Subcutaneous abdominal adipose tissue (tissue), 5 donors: ENCODE results near the gene TRIM68.

Source experiments
- H3K27ac ChIP-seq: one replicate; pipeline ENCODE4 v1.7.0; 2013; ENCODE audit warnings: low read depth, mild to moderate bottlenecking, inconsistent platforms, low read length, moderate library complexity
- H3K27me3 ChIP-seq, 5 donors: one replicate each; pipeline ENCODE4 v1.7.0; 2013; ENCODE audit warnings: low read length in 5 of 5, inconsistent platforms in 1 of 5; ENCODE audit not compliant: control insufficient read depth in 5 of 5, insufficient read depth in 4 of 5
- H3K36me3 ChIP-seq, 5 donors: one replicate each; pipeline ENCODE4 v1.7.0; 2013; ENCODE audit warnings: low read length in 5 of 5; ENCODE audit not compliant: control insufficient read depth in 5 of 5, insufficient read depth in 5 of 5
- H3K4me1 ChIP-seq, 5 donors: one replicate each; pipeline ENCODE4 v1.7.0; 2013; ENCODE audit warnings: low read length in 5 of 5, mild to moderate bottlenecking in 3 of 5, moderate library complexity in 1 of 5; ENCODE audit not compliant: control insufficient read depth in 5 of 5, insufficient read depth in 5 of 5
- H3K4me3 ChIP-seq, 5 donors: one replicate each; pipeline ENCODE4 v1.7.0; 2013; ENCODE audit warnings: low read length in 5 of 5, low read depth in 1 of 5
- H3K9ac ChIP-seq, 5 donors: one replicate each; pipeline ENCODE4 v1.7.0; 2013; ENCODE audit warnings: low read length in 5 of 5, mild to moderate bottlenecking in 4 of 5, moderate library complexity in 3 of 5
- H3K9me3 ChIP-seq, 5 donors: one replicate each; pipeline ENCODE4 v1.7.0; 2013; ENCODE audit warnings: low read length in 5 of 5; ENCODE audit not compliant: control insufficient read depth in 5 of 5
- donor health status: healthy.
- donor health status: healthy.
- donor health status: healthy.
- donor health status: healthy.
- donor health status: healthy.

TRIM68 gene

GRCh38 chr11:4639931-4640330, 31.9 kb upstream of the TRIM68 start:
- Histone ChIP-seq H3K4me1 (peaks cover 0 to 43% (median 11%) of the 10 kb centered on the region in 5 donors), H3K4me3 (no peak overlapping the region), H3K36me3 (no peaks in the 10 kb centered on the region), H3K27me3 (peaks cover 0 to 8% (median 4%) of the 10 kb centered on the region in 5 donors), H3K27ac (no peak overlapping the region), H3K9me3 (no peaks in the 10 kb centered on the region), H3K9ac (no peak overlapping the region)

DNA sequence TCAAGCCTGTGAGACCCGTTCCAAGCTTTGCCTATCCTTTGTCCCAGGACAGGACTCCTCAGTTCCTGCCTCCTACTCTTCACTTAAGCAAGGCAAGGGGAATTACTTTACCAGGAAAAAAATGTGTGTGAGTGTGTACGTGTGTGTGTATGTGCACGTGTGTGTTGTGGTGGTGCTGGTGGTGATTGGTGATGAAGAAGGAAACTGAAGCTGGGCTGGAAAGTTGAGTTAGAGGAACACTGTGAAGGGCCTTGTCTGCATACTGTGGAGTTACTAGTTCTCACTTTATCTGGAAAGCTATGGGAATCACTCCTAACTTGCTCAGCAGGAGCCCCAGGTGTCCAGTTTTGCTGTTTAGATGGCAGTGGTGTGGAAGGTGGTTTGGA, 29.6 kb upstream of the TRIM68 start:
- H3K4me3 ChIP-seq = peak overlapping the region in 1 of 5 donors; percentile 58
- no peaks in the 10 kb centered on the region for H3K36me3 ChIP-seq
- no peaks in the 10 kb centered on the region for H3K9me3 ChIP-seq
- H3K9ac ChIP-seq = no peak overlapping the region
- no peak overlapping the region for H3K27ac ChIP-seq
- peaks cover 0 to 5% (median 0%) of the 10 kb centered on the region in 5 donors for H3K27me3 ChIP-seq
- peaks cover 0 to 27% (median 10%) of the 10 kb centered on the region in 5 donors for H3K4me1 ChIP-seq

DNA sequence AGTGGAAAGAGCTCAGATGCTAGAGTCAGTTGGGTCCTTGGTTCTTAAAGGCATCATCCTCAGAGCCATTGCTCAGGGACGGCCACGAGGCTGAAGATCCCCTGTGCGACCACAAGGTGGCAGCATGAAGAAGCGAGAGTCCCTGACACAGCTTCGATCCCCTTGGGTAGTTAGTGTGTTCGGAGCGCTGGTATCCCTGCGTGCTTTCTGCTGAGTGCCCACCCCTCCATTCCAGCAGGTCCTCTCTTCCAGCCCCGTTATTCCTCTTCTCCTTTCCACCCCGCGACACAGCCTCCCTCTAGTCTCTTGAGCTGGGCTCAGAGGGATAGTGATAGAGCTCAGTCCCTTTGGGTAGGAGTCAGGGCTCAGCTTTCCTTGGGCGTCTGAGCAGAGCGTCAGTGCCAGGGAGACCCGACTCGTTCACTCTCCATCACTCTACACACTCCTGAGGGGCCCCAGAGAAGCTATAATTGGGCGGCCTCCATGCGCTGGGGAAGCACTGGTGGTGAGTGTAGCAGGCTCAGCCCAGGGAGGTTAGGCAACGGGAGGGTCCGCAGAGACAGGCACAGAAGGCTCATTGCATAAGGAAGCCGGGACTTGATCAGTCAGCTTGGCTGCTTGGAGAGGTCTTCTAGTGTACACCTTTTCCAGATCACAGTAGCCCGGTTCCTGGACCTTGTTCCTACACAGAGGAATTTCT, 29.1 kb upstream of the TRIM68 start, which contains the start of gene OR51D1:
TSS of gene OR51D1 (plus strand) at position 516 of the 700 bp plus-strand sequence. CDS start 2,314 bp downstream, outside the sequence.
- H3K9ac ChIP-seq = peak within 1 kb of the TSS in 1 of 5 donors; percentile 51
- peaks cover 0 to 5% (median 0%) of the 10 kb centered on the region in 5 donors for H3K27me3 ChIP-seq
- H3K27ac ChIP-seq = no peak within 1 kb of the TSS
- H3K4me3 ChIP-seq = peak within 1 kb of the TSS; percentile 54 to 71 (median 58)
- no peaks in the 10 kb centered on the region for H3K36me3 ChIP-seq
- no peaks in the 10 kb centered on the region for H3K9me3 ChIP-seq
- H3K4me1 ChIP-seq = peaks cover 0 to 24% (median 7%) of the 10 kb centered on the region in 5 donors

DNA sequence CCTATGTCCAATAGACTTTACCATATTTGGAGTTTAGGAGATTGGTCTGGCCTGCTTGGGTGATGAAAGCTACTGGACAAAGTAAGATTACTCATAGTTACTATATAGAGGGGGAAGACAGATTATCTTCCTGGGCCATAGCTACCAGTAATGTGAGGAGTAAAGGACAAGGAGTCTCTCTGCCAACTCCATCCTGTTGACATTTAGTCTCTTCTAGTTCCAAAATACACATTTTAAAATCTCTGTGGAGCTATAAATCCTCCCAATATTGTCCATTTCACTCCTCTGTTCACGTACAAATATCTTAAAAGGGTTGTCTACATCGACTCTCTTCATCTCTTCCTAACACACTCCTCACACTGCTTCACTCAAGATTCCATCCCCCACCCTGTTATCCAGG, 28.1 kb upstream of the TRIM68 start:
- no peak overlapping the region for H3K4me3 ChIP-seq
- H3K9ac ChIP-seq = no peak overlapping the region
- peaks cover 0 to 4% (median 0%) of the 10 kb centered on the region in 5 donors for H3K27me3 ChIP-seq
- H3K27ac ChIP-seq = no peak overlapping the region
- no peaks in the 10 kb centered on the region for H3K9me3 ChIP-seq
- no peaks in the 10 kb centered on the region for H3K36me3 ChIP-seq
- peaks cover 0 to 14% (median 7%) of the 10 kb centered on the region in 5 donors for H3K4me1 ChIP-seq

- H3K36me3 ChIP-seq = no peaks in the 10 kb centered on the region
- H3K4me1 ChIP-seq = no peaks in the 10 kb centered on the region
- no peak overlapping the region for H3K27ac ChIP-seq
- no peaks in the 10 kb centered on the region for H3K27me3 ChIP-seq
- no peak overlapping the region for H3K9ac ChIP-seq
- H3K4me3 ChIP-seq = peak overlapping the region in 1 of 5 donors; percentile 12
- H3K9me3 ChIP-seq = peaks cover 6 to 24% (median 11%) of the 10 kb centered on the region in 5 donors
Measured at GRCh38 chr11:4626207-4627099, 18.4 kb upstream of the TRIM68 start.

DNA sequence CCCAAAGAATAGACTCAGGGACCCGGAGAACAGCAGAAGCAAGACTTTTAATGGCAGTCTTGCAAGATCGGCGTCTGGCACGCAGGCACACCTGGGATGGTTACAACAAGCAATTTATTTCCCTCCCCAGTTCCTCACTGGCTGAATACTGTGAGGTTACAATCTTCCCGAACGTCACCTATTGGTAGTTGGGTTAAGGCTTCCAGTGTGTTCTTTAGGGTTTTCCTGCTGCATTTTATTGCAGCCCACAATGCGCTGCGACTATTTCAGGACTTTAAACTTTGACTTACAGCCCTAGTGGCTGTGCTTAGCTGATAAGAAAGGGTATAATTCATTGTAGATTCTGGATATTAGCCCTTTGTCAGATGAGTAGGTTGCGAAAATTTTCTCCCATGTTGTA, 11.5 kb upstream of the TRIM68 start:
- H3K9ac ChIP-seq = no peak overlapping the region
- no peak overlapping the region for H3K27ac ChIP-seq
- H3K4me3 ChIP-seq = no peak overlapping the region
- H3K9me3 ChIP-seq = peaks cover 0 to 8% (median 0%) of the 10 kb centered on the region in 5 donors
- no peaks in the 10 kb centered on the region for H3K4me1 ChIP-seq
- H3K36me3 ChIP-seq = no peaks in the 10 kb centered on the region
- H3K27me3 ChIP-seq = peaks cover 0 to 4% (median 0%) of the 10 kb centered on the region in 5 donors

DNA sequence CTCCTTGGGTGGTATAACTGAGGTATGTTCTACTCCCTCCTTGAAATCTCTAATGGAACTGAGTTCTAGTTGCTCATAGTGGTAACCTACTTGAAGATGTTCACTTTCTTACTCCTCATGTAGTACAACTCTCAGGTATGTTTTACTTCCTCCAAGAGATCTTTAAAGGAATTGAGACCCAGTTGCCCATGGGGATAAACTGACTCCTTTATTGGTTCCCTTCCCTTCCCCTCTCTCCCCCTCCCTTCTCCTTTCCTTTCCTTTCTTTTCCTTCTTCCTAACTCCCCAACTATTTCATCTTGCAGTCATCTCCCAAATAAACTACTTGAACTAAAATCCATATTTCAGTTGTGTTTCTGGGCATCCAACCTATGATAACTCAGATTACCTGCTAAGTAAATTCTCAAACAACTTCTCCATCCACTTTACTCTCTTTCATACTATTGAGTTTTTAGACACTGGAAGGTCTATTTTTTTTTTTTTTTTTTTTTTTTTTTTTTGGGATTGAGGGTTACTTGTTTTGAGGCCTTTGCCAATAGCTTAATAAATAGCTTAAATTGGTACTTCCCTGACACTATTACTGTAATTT, 7.9 kb upstream of the TRIM68 start:
- Histone ChIP-seq H3K4me1 (no peaks in the 10 kb centered on the region), H3K9me3 (no peaks in the 10 kb centered on the region), H3K27ac (no peak overlapping the region), H3K27me3 (peaks cover 0 to 7% (median 0%) of the 10 kb centered on the region in 5 donors), H3K9ac (no peak overlapping the region), H3K4me3 (no peak overlapping the region), H3K36me3 (no peaks in the 10 kb centered on the region)

GRCh38 chr11:4611986-4612385, 4.0 kb upstream of the TRIM68 start:
- Histone ChIP-seq H3K4me3 (no peak overlapping the region), H3K4me1 (peaks cover 0 to 15% (median 10%) of the 10 kb centered on the region in 5 donors), H3K9me3 (no peaks in the 10 kb centered on the region), H3K36me3 (no peaks in the 10 kb centered on the region), H3K27me3 (peaks cover 0 to 7% (median 0%) of the 10 kb centered on the region in 5 donors), H3K27ac (no peak overlapping the region), H3K9ac (no peak overlapping the region)

DNA sequence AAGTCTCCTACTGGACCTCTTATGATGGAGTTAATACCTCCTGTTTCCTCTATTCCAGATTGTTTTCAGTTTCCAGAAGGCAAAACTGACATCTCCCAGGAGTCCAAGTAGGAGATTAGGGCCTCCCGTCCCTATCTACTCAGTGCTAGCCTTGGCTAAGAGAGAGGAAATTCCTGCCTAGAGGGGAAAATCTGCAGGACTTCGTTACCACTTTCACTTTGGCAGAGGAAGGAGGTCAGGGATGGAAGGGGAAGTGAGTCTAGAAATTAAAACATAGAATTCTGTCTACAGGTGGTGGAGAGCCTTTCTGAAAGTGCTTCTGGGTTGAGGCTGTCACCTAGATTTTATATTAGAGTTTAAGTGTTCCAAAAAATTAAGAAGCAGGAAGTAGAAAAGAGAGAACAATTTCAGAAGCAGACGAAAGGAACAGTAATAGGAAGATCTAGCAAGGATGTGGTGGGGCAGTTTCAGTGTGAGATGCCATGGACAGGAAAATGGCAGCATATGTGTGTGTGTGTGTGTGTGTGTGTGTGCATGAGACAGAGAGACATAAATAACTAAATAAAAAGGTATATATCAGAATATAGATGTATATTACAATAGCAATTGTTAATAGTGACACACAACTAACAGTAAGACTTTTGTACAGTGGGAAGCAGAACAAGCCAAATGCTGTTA, 2.4 kb upstream of the TRIM68 start:
- peak overlapping the region in 2 of 5 donors; percentile 33 to 43 for H3K4me3 ChIP-seq
- H3K9ac ChIP-seq = peak overlapping the region in 1 of 5 donors; percentile 9
- no peaks in the 10 kb centered on the region for H3K9me3 ChIP-seq
- peaks cover 0 to 22% (median 20%) of the 10 kb centered on the region in 5 donors for H3K4me1 ChIP-seq
- H3K27me3 ChIP-seq = peaks cover 0 to 3% (median 0%) of the 10 kb centered on the region in 5 donors
- H3K36me3 ChIP-seq = no peaks in the 10 kb centered on the region
- peak overlapping the region; percentile 37 for H3K27ac ChIP-seq
